ENCODE measurements around the gene CYB561.

GRCh38 chr17:63414222-63414621, 31.9 kb downstream of the CYB561 start:
- TF ChIP-seq CTCF (conservative IDR thresholded peaks at IDR 0.05; ENCODE audit: low read length) (no peak), EZH2phosphoT487 (IDR thresholded peaks at IDR 0.05; ENCODE audit: borderline replicate concordance) (no peak)

Data from Loucy (cell line).